GM18907 (cell line): ENCODE results near the gene PPP1R9A.

Source experiments
- ATAC-seq: cut with Tn5 transposase; IDR thresholded peaks from one replicate; pipeline ENCODE4 v1.9.1; 2021; ENCODE audit warnings: mild to moderate bottlenecking, moderate library complexity; ENCODE audit not compliant: unreplicated experiment

Gene PPP1R9A

DNA sequence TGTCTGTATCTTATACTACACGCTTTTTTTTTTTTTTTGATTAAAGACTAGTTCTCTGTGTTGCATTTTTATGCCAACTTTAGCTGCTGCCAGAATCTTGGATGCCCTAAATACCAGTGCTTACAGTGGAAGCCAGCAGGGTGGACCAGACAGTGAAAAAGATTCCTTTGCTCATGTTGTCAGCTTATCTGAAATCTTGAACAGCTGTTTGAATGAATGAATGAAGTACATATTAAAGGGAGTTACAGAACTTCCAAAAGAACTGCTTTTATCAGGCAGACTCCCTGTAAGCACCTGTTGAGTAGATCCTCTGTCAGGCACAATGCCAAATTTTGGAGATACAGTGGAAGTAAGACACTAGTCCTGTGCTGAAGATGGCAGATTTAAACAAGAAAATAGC lies 184.9 kb downstream of the PPP1R9A start:
- no peak for ATAC-seq

DNA sequence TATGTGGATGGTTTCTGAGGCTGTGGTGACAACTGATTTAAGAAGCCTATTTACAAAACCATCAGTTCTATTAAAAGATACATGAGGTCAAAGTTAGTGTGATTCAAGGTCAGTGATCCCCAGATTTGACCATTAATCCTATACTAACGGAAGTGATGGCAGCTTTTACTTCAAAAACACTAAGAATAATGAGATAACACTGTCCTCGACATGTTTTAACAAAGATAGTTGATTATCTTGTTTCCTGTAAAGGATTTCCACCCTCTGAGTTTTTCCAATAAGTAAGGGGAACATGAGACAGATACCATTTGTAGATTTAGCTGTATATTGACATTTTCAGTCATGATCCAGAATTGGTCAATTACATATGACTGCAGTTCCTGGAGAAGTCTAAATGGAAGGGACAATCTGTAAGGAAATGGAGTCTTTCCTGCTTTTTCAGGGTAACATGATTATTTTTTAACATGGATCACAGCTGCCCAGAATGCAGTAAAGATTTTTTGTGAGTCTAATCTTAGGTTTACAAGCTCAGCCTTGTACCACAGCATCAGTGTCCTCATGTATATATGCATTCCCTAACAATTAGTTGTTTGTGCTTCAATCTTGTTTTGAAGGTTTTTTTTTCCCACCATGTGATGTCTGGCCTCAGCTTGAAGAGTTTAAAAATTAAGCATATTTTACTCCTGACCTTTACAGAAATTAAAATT lies 188.0 kb downstream of the PPP1R9A start:
- ATAC-seq, result no peak

DNA sequence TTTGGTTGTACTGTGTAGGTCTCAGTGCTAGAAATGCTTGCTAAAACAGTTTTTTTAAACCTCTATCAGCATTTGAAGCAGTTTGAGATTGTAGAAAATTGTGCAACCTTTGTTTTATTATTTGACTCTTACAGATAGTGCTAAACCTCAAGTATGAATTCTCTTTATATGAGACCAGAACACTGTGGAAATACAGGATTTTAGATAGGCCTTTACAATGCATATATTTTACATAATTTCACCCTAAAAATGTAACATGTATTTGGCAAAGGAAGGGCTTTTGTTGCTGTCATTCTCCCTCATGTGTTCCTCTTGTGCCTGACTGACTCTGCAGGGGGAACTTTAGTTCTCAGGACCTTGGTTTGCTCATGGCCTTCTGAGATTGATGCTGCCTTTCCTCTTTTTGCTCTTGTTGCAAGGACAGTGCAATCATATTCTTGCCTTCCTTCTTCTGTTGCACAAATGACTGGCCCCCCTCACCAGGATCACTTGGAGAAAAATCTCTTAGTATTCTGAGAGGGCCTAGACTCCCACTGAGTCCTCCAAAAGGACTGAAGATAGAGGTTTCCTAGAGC lies 188.7 kb downstream of the PPP1R9A start:
- ATAC-seq, result no peak

DNA sequence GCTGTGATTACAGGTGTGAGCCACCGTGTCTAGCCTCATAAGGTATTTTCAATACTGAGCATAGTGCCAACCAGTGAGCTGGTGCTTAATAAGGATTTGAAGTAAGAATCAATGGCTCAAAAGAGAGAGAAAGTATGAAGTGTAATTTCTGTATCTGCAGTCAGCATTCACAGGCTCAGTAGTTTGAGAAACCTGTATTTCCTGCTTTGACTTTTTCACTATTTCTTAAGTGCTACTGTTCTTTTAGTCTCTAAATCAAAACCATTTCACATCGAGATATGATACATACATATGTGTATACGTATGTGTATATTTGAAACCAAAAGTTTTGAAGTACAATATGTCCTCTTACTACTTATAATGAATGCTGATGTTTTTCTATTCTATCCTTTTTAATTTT lies 189.9 kb downstream of the PPP1R9A start:
- no peak for ATAC-seq

DNA sequence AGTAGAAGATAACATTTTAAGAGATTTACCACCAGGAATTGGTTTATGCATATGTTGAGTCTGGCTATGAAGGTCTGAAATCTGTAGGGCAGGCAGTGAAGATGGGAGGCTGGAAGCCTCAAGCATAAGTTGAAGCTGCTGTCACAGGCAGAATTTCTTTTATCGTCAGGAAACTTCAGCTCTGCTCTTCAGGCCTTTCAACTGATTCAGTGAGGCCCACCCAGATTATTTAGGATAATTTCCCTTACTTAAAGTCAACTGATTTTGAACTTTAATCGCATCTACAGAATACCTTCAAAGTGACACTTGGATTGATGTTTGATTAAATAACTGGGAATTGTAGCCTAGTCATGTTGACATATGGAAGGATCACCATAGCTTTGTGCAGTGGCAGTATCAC lies 190.5 kb downstream of the PPP1R9A start:
- ATAC-seq, result no peak

DNA sequence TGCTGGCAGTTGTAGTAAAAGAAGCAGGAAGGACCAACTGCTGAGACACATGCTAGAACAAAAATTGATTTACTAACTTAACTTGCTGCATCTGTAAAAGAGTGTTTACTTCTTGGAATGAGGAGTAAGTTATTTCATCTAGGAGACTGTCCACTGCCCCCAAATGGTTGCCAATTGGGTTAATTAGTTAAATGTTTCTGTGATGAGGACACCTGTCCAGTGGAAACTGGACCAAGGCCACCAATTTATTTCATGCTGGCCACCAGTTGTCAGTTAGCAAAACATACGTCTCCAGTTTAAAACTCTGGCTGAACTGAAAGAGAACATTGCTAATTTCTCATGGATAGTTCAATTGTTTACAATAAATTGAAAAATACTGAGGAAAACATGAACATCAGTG lies 191.7 kb downstream of the PPP1R9A start:
- ATAC-seq, result no peak

DNA sequence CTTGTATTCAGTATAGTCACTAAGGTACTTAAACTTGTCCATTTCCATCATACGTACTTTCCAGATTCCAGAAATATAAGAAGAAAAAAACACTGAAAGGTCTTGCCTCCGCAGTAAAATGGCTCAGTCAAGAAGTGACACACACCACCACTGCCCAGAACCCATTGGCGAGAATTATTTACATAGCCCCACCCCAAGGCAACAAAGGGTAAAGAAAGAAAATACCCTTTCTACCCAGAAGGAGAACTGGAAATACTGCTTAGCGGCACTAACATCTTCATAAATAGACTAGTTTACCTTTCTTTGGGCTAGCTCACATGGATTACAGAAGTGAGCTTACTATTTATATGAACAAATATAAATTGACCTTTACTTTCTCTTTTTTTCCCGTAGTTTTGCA lies 194.0 kb downstream of the PPP1R9A start:
- no peak for ATAC-seq

DNA sequence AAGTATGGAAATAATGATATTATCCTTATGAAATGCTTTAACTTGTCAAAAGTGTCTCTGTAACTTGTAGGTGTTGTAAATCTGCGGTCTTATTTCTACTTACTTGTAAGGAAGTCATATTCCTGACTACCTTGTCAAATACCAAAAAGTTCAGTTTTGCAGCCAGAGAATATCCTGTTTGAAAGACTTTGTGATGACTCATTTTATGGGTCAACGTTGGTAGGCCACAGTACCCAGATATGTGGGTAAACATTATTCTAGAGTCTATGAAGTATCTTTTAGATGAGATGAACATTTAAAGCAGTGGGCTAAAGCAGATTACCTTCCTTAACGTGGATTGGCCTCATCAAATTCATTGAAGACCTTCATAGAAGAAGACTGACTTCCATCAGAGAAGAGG lies 195.3 kb downstream of the PPP1R9A start:
- no peak for ATAC-seq

DNA sequence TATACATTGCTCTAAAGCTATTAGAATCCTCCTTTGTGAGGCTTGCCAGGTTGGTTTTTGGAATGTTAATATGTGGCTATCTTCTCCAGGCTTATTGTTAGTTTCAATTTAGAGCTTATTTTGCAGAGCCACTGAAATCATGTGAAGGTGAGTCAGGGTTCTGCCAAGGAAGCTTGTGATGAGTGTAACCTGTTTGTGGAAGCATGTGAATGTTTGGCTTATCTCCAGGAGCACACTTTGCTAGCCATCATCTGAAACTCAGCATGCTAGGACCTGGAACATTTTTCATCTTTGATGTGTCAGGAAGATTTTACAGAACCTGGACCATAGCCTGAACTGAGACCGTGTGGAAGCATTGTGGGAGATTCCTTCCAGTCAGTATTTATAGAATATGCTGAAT lies 197.3 kb downstream of the PPP1R9A start:
- ATAC-seq, result no peak

DNA sequence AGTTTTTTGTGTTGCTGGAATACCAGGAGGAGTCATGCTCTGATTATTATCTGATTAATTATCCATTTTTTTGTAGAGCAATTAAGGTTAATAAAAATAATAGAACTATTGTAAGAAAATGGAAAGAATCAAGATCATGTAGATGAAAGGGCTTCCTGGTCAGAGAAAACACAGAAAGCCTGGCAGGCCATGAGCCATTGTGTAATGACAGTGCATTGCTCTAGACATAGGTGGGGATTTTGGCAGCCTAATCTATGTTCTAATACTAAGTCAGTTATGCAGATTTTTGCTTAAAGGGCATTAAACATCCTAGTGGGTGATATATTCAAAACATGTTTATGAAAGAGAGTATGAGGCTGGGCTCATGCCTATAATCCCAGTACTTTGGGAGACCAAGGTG lies 198.2 kb downstream of the PPP1R9A start:
- ATAC-seq, result no peak

DNA sequence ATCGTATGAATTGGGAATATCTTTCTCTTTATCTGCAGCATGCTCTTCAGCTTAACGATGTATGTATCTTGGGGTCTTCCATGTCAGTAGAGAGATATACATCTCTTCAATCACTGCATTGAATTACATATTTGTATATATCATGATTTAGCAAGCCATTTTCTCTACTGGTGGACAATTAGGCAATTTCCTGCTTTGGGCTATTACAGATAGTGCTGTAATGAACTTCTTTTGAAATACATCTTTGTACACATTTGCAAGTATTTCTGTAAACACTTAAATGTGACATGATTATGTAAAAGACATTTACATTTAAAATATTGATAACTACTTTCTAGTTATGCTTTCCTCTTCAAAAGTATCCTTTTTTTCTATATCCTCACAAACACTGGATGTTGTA lies 199.0 kb downstream of the PPP1R9A start:
- ATAC-seq, result no peak

DNA sequence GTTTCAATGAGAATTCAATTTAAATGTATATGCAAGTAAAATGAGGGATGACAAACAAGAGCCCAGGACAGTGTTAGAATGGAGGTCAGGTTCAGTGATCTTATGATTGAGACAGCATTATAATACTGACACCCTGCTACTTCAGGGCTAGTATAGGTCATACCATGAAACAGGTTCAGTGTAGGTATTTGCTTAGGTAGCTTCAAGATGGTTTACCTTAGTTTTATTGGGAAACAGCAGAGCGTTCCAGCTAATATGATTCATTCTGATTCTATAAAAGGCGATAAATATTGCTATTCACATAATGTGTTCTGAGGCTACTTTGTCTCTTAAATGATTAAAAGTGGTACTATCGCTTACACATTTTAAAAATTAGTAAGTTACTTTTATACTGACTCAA lies 203.3 kb downstream of the PPP1R9A start:
- no peak for ATAC-seq

DNA sequence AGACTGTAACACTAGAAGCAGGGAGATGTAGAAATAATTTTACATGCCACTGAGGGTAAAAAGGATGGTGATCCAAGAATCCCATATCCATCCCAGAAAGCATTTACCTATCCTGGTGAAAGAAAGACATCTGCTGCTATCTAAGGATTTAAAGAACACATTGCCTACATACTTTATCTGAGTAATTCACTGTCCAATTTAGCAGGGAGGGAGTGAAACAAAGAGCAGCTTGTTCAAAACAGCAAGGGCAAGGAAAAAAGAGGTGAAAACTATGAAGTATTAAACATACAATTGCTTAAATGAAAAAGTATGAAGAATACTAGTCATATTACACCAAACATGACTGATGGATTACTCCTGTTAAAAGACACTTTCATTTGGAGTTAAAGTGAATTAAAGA lies 206.2 kb downstream of the PPP1R9A start:
- ATAC-seq, result no peak

DNA sequence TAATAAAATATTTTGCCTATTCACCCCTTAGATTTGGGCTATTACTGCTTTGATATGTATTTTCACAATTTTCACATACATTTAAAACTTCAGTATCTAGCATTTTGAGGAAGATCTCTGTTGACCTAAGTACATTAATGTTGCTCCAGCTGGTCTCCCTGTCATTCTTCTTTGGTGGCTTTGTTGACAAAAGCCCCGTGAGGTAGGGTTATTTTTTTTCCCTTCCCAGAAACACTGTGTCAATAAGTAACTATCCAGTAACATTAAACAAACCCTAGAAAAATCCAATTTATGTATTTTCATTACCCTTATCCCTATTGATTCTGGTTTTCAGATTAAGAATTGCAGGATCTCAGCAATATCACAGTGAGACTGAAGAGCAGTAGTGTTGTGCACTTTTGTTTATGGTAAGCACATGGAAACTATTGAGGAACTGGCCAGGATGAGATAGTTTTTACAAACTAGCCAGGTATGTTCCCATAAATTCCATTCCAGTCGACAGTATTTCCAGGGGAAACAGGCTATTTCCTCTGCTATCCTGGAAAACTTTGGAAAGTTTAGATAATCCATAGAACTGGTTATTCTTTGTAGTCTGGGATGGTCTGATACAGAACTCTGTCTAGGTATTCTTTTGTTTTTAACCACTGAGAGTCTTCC lies 218.8 kb downstream of the PPP1R9A start:
- no peak for ATAC-seq

DNA sequence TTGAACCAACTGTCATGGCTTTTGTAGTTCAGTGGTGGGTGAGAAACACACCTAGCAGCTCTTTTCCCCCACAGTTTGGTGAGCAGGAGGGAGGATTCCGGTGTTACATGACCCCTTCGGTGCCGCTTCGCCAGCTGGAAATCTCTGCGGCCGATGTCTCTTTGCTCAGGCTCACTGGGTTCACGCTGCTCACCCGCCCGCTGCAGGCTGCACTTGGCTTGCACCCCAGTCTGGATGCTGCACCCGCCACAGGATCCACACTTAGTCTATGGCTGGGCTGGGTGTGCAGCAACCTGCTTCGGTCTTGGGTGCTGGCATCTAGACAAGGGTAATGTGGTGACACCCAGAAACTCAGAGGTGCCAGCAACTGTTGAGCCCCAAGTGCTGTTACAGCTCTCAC lies 225.1 kb downstream of the PPP1R9A start:
- ATAC-seq, result no peak

DNA sequence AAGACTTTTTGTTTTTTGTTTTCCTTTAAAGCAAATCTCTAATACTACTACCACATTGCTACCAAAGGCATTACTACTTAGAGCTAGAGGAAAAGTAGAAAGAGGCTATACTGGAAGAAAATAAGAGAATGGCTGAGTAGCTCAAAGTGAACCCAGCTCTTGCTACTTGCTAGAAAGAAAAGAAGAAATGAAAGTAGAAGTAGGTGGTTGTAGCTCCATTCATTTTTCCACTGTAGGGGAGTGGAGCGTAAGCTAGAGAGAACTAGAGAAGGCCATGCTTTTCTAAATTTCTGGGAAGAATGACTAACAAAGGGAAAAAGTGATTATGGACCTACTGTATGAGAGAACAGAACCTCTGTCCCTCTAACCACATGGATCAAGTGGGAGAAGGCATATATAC lies 232.5 kb downstream of the PPP1R9A start:
- ATAC-seq, result no peak

DNA sequence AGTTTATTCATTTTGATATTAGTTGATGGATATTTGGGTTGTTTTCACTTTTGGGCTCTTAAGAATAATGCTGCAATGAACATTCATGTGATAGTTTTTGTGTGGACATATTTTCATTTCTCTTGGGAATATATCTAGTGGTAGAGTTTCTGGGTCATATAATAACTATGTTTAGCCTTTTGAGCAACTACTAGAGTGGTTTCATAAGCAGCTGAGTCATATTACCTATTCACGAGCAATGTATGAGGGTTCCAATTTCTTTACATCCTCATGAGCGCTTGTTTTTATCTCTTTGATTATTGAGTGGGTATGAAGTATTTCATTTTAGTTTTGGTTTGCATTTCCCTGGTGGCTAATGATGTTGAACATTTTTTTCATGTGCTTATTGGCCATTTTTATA lies 234.4 kb downstream of the PPP1R9A start:
- no peak for ATAC-seq

DNA sequence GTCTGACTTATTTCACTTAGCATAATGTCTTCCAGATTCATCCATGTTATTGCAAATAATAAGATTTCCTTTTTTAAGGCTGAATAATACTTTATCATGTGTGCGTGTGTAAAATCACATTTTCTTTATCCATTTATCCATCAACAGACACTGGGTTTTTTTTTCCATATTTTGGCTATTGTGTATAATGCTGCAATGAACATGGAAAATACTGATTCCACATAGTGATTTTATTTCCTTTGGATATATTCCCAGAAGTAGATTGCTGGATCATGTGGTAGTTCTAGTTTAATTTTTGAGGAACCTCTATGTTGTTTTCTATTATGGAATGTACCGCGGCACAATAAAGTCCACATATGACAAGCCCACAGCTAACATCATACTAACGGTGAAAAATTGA lies 236.9 kb downstream of the PPP1R9A start:
- ATAC-seq, result no peak

DNA sequence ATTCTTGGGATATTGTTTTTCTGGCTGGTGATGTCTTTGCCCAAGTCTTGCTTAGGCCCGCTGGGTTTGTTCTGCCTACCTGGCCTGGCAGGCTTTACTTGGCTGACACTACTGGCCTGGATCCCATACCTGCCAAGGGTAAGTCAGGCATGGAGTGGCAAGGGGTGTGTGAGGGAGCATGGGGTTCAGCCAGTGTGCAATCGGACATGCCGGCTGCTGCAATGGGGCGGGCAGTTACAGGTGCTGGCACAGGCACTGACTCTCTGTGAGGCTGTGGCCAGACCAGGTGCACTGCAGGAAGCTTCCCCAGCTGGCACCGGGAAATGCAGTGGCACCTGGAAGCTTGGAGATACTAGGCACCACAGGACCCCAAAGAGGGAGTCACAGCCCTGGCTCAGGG lies 248.6 kb downstream of the PPP1R9A start:
- ATAC-seq, result no peak

DNA sequence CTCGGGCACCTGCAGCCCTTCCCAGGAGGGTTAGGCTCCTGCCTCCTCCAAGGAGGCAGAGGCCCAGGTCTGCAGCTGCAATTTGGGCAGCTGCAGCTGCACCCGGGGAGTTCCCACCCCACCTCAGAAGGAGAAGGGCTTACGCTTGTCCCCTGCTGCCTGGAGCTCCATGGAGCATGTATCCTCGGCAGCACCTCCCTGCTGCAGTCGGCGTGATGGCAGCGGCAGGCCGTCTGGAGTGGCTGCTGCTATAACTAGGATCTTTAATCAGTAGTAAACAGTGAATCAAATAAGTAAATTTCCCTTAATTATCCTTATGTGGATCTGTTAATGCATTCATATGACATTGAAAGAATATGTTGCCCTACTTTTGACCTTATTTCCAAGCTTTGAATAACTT lies 250.0 kb downstream of the PPP1R9A start:
- ATAC-seq, result no peak

DNA sequence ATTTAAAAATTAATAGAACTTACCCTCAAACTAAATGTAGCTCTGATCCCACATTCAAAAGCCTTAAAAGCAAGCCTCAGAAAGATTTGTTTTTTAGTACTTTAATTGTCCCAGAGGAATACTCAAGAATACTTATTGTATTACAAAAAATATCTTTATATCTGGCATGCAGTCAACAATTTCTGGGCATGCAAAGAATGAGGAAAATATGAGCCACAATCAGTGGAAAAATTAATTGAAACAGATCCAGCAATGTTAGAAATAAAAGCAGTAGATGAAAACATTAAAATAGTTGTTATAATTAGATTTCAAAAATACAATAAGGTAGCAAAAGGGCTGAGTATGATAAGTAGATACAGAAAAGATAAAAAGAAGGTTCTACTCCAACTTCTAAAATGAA lies 262.3 kb downstream of the PPP1R9A start:
- ATAC-seq, result no peak

DNA sequence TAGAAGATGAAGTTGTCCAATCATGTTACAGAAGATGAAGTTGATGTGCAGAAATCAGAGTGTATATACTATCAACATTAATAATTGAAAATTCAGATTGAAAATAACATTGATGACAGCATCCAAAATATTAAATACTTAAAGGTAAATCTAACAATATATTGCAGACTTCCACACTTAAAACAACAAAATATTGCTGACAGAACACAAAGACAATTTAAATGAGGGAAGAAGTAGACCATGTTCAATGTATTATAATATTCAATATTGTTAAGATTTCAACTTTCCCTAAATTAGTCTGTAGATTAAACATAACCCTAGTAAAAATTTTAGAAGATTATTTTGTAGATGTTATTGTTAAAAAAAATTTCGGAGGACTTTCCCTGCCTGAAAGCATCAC lies 265.0 kb downstream of the PPP1R9A start:
- no peak for ATAC-seq

DNA sequence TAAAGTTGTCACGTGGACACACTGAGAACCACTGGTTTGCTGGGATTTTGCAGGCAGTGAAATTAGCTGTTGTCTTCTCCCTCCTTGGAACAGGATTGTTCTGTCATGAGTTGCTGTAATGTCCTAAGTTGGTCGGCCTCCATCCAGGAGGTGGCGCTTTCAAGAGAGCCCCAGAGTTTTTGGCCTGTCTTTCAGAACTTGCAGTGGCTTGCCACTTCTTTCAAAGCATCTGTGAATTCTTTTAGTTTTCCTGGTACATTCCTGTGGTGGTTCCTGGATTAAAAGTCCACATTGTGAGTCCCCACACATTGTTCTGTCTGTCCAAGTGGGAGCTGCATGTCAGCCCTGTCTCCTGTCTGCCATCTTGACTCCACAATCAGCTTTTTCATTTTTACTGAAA lies 283.1 kb downstream of the PPP1R9A start:
- ATAC-seq, result no peak
